PFSK-1 (cell line): ENCODE data around the gene KIF13A. TPM values are rescaled to one million over a fixed set of nuclear protein-coding genes. Genes with fewer than 3 reads are reported as not detected.

Source experiments
- FOXP2 ChIP-seq: optimal IDR thresholded peaks from 2 replicates; pipeline ENCODE3; 2011; ENCODE audit warnings: borderline replicate concordance, control low read depth, inconsistent platforms; ENCODE audit not compliant: insufficient read depth; ENCODE audit errors: extremely low read length, extremely low read depth
- POLR2AphosphoS5 ChIP-seq: IDR thresholded peaks from 2 replicates; pipeline ENCODE4 v1.6.1; 2012; ENCODE audit warnings: low read depth, mild to moderate bottlenecking, control low read depth, low read length, moderate library complexity
- SIN3A ChIP-seq: IDR thresholded peaks from 2 replicates; pipeline ENCODE4 v1.6.1; 2012; ENCODE audit warnings: mild to moderate bottlenecking, low read length, moderate library complexity, borderline replicate concordance; ENCODE audit not compliant: insufficient read depth
- TAF1 ChIP-seq: IDR thresholded peaks from 2 replicates; pipeline ENCODE4 v1.6.1; 2012; ENCODE audit warnings: low read length, control low read depth, borderline replicate concordance; ENCODE audit not compliant: insufficient read depth
- polyA plus RNA-seq: library from polyadenylated mRNA; unstranded; fragments of >200 nt; gene quantifications from one replicate; pipeline ENCODE4 v1.2.1, GENCODE V29; 2012; ENCODE audit warnings: low read depth, missing spikeins; ENCODE audit not compliant: insufficient read length
- TF ChIP-seq, protein P1 (sequence below), 2 experiments: IDR thresholded peaks; 2 replicates each; pipeline versions ENCODE4 v1.6.1 to v1.8.0; 2011 to 2012; ENCODE audit warnings: low read depth in 2 of 2, low read length in 2 of 2, control low read depth in 1 of 2, inconsistent platforms in 1 of 2, mild to moderate bottlenecking in 1 of 2, moderate library complexity in 1 of 2; ENCODE audit not compliant: insufficient read depth in 1 of 2

The KIF13A gene
- polyA plus RNA-seq, result 5.5 TPM

- TF ChIP-seq FOXP2, result no peak
- TF ChIP-seq SIN3A, result no peak
- TF ChIP-seq, protein P1, sequence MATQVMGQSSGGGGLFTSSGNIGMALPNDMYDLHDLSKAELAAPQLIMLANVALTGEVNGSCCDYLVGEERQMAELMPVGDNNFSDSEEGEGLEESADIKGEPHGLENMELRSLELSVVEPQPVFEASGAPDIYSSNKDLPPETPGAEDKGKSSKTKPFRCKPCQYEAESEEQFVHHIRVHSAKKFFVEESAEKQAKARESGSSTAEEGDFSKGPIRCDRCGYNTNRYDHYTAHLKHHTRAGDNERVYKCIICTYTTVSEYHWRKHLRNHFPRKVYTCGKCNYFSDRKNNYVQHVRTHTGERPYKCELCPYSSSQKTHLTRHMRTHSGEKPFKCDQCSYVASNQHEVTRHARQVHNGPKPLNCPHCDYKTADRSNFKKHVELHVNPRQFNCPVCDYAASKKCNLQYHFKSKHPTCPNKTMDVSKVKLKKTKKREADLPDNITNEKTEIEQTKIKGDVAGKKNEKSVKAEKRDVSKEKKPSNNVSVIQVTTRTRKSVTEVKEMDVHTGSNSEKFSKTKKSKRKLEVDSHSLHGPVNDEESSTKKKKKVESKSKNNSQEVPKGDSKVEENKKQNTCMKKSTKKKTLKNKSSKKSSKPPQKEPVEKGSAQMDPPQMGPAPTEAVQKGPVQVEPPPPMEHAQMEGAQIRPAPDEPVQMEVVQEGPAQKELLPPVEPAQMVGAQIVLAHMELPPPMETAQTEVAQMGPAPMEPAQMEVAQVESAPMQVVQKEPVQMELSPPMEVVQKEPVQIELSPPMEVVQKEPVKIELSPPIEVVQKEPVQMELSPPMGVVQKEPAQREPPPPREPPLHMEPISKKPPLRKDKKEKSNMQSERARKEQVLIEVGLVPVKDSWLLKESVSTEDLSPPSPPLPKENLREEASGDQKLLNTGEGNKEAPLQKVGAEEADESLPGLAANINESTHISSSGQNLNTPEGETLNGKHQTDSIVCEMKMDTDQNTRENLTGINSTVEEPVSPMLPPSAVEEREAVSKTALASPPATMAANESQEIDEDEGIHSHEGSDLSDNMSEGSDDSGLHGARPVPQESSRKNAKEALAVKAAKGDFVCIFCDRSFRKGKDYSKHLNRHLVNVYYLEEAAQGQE (IDR thresholded peaks at IDR 0.05; ENCODE audit: insufficient read depth in 1 of 2, low read depth in 2 of 2, low read length in 2 of 2), result no peak
- TF ChIP-seq TAF1, result no peak; the same call in 1 of the 2 replicates
- TF ChIP-seq POLR2AphosphoS5, result no peak
Measured at GRCh38 chr6:17987447-17987696, at the start of gene KIF13A. Gene KIF13A (minus strand): TSS chr6:17987635. CDS start chr6:17987463, 172 bp downstream.

DNA sequence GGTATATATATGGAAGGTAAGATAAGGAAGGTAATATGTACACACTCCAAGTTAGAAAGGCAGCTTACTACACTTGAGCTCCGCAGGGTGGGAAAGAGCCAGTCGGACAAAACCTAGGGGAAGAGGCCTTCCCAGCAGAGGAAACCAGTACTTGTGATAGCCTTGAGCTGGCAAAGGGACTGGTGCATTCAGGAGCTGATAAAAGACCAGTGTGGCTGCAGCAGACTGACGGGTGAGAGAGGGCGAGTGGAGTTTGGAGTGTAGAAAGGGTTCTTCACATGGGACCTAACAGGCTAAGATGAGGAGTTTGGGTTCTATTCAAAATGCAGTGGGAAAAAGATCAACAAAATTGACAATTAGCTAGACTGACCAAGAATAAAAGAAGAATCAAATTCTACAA is 49.3 kb upstream of the KIF13A start:
- TF ChIP-seq POLR2AphosphoS5 (no peak), FOXP2 (no peak), TAF1 (no peak), SIN3A (no peak)
- TF ChIP-seq, protein P1 (IDR thresholded peaks at IDR 0.05; ENCODE audit: insufficient read depth in 1 of 2, low read depth in 2 of 2, low read length in 2 of 2), result no peak

- TF ChIP-seq, protein P1 (IDR thresholded peaks at IDR 0.05; ENCODE audit: insufficient read depth in 1 of 2, low read depth in 2 of 2, low read length in 2 of 2), result no peak
- TF ChIP-seq SIN3A, result no peak
- no peak for TF ChIP-seq POLR2AphosphoS5
- no peak for TF ChIP-seq TAF1
- no peak for TF ChIP-seq FOXP2
Measured at GRCh38 chr6:18035330-18035854, 48.0 kb upstream of the KIF13A start.

GRCh38 chr6:18034798-18035202 is 47.4 kb upstream of the KIF13A start:
- TF ChIP-seq, protein P1 (IDR thresholded peaks at IDR 0.05; ENCODE audit: insufficient read depth in 1 of 2, low read depth in 2 of 2, low read length in 2 of 2), result no peak

GRCh38 chr6:18031680-18032256 is 44.3 kb upstream of the KIF13A start:
- TF ChIP-seq, protein P1 (IDR thresholded peaks at IDR 0.05; ENCODE audit: insufficient read depth in 1 of 2, low read depth in 2 of 2, low read length in 2 of 2), result no peak
- no peak for TF ChIP-seq POLR2AphosphoS5
- no peak for TF ChIP-seq SIN3A
- TF ChIP-seq TAF1, result no peak
- TF ChIP-seq FOXP2, result no peak
